Liver (tissue), 9 donors: ENCODE measurements around the gene ADA. TPM values are rescaled to one million over a fixed set of nuclear protein-coding genes. Genes with fewer than 3 reads are reported as not detected.

ENCODE experiments used
- DNase-seq: peaks from one replicate; pipeline ENCODE4 v3.0.0-alpha.2; 2017; ENCODE audit warnings: low spot score
- H3K27ac ChIP-seq, 2 donors: one replicate each; pipeline ENCODE4 v1.7.0; 2013; ENCODE audit warnings: inconsistent platforms in 2 of 2, low read length in 2 of 2, control low read depth in 1 of 2, low read depth in 1 of 2, mild to moderate bottlenecking in 1 of 2
- H3K27me3 ChIP-seq, 4 donors: one replicate each; pipeline versions ENCODE4 v1.6.1 to v1.7.0; 2013; ENCODE audit warnings: low read length in 3 of 4, inconsistent platforms in 1 of 4, mild to moderate bottlenecking in 1 of 4, moderate library complexity in 1 of 4; ENCODE audit not compliant: control insufficient read depth in 4 of 4, insufficient read depth in 4 of 4
- H3K36me3 ChIP-seq, 4 donors: one replicate each; pipeline versions ENCODE4 v1.6.1 to v1.7.0; 2013; ENCODE audit warnings: low read length in 3 of 4, mild to moderate bottlenecking in 3 of 4, low read depth in 1 of 4, moderate library complexity in 1 of 4; ENCODE audit not compliant: control insufficient read depth in 4 of 4, insufficient read depth in 3 of 4
- H3K4me1 ChIP-seq, 4 donors: one replicate each; pipeline versions ENCODE4 v1.6.1 to v1.7.0; 2013; ENCODE audit warnings: low read length in 3 of 4, mild to moderate bottlenecking in 3 of 4, moderate library complexity in 1 of 4; ENCODE audit not compliant: control insufficient read depth in 4 of 4, insufficient read depth in 4 of 4
- H3K4me3 ChIP-seq, 3 donors: one replicate each; pipeline versions ENCODE4 v1.6.1 to v1.7.0; 2013; ENCODE audit warnings: low read length in 3 of 3, control low read depth in 1 of 3, low read depth in 1 of 3, mild to moderate bottlenecking in 1 of 3
- H3K9ac ChIP-seq, 2 donors: one replicate each; pipeline ENCODE4 v1.7.0; 2013; ENCODE audit warnings: low read length in 2 of 2, mild to moderate bottlenecking in 2 of 2, moderate library complexity in 2 of 2, control low read depth in 1 of 2, low read depth in 1 of 2
- H3K9me3 ChIP-seq, 4 donors: one replicate each; pipeline versions ENCODE4 v1.6.1 to v1.7.0; 2013; ENCODE audit warnings: low read length in 3 of 4; ENCODE audit not compliant: control insufficient read depth in 4 of 4
- ATF3 ChIP-seq: IDR thresholded peaks from 2 replicates; pipeline ENCODE4 v1.6.1; 2016; ENCODE audit warnings: antibody characterized with exemption
- EGR1 ChIP-seq, 2 donors: IDR thresholded peaks; 2 replicates each; pipeline ENCODE4 v1.6.1; 2016 to 2018; ENCODE audit warnings: antibody characterized with exemption in 2 of 2, low read depth in 2 of 2
- FOXA1 ChIP-seq: IDR thresholded peaks from 2 replicates; pipeline ENCODE4 v1.6.1; 2016; ENCODE audit warnings: antibody characterized with exemption
- FOXA2 ChIP-seq: IDR thresholded peaks from 2 replicates; pipeline ENCODE4 v1.6.1; 2016; ENCODE audit warnings: antibody characterized with exemption
- GABPA ChIP-seq, 2 donors: IDR thresholded peaks in 1 of 2; conservative IDR thresholded peaks in 1 of 2; 2 replicates each; pipeline ENCODE4 v1.6.1; 2016; ENCODE audit warnings: antibody characterized with exemption in 2 of 2, mild to moderate bottlenecking in 1 of 2, moderate library complexity in 1 of 2
- HNF4A ChIP-seq, 2 donors: conservative IDR thresholded peaks; 2 replicates each; pipeline ENCODE4 v1.6.1; 2016; ENCODE audit warnings: antibody characterized with exemption in 2 of 2, mild to moderate bottlenecking in 2 of 2
- HNF4G ChIP-seq: IDR thresholded peaks from 2 replicates; pipeline ENCODE4 v1.6.1; 2016; ENCODE audit warnings: antibody characterized with exemption
- MAX ChIP-seq: IDR thresholded peaks from 2 replicates; pipeline ENCODE4 v1.6.1; 2016; ENCODE audit warnings: antibody characterized with exemption
- NR2F2 ChIP-seq: IDR thresholded peaks from 2 replicates; pipeline ENCODE4 v1.6.1; 2016; ENCODE audit warnings: antibody characterized with exemption
- RAD21 ChIP-seq, 2 donors: IDR thresholded peaks; 2 replicates each; pipeline ENCODE4 v1.6.1; 2016; ENCODE audit warnings: antibody characterized with exemption in 2 of 2, mild to moderate bottlenecking in 2 of 2
- REST ChIP-seq: IDR thresholded peaks from 2 replicates; pipeline ENCODE4 v1.6.1; 2016; ENCODE audit warnings: antibody characterized with exemption, mild to moderate bottlenecking
- RXRA ChIP-seq, 2 donors: IDR thresholded peaks; 2 replicates each; pipeline ENCODE4 v1.6.1; 2017 to 2018; ENCODE audit warnings: antibody characterized with exemption in 2 of 2, mild to moderate bottlenecking in 1 of 2
- SP1 ChIP-seq: IDR thresholded peaks from 2 replicates; pipeline ENCODE4 v1.6.1; 2018; ENCODE audit warnings: antibody characterized with exemption, mild to moderate bottlenecking
- TAF1 ChIP-seq: conservative IDR thresholded peaks from 2 replicates; pipeline ENCODE4 v1.6.1; 2016; ENCODE audit warnings: antibody characterized with exemption, mild to moderate bottlenecking
- YY1 ChIP-seq: IDR thresholded peaks from 2 replicates; pipeline ENCODE4 v1.6.1; 2016; ENCODE audit warnings: antibody characterized with exemption, mild to moderate bottlenecking
- ZBTB33 ChIP-seq: IDR thresholded peaks from 2 replicates; pipeline ENCODE4 v1.6.1; 2016; ENCODE audit warnings: antibody characterized with exemption
- WGBS: extraction: QIAGEN DNeasy Blood & Tissue Kit; methylation state at CpG from one replicate; pipeline ENCODE4 v1.1.7; 2013; 5-methylcytosine and 5-hydroxymethylcytosine counted together
- polyA plus RNA-seq, 2 donors: library from polyadenylated mRNA; stranded (reverse) in 1 of 2; unstranded in 1 of 2; fragments of 200-250 nt in 1 of 2; fragments of >200 nt in 1 of 2; fragmentation: Nextera tagmentation in 1 of 2; extraction: Ambion mirVana in 1 of 2; gene quantifications; one replicate each; pipeline versions ENCODE4 v1.2.1 to v1.2.3, GENCODE V29; 2013 to 2015
- total RNA-seq, 2 donors: library from RNA; depleted of rRNA; stranded (reverse); fragments of >200 nt; gene quantifications; one replicate each; pipeline ENCODE4 v1.2.3, GENCODE V29; 2014
- TF ChIP-seq, protein P1 (sequence below): fragments of 150-350 bp; IDR thresholded peaks from 2 replicates; pipeline ENCODE4 v1.5.1; 2017; ENCODE audit warnings: improper control_type of control experiment, low read depth, low read length; ENCODE audit not compliant: missing input control
- donor health status: healthy.
- donor health status: healthy.
- donor health status: healthy.
- donor health status: healthy.
- donor health status: healthy.

Gene ADA
- total and polyA plus RNA-seq, 4 donors = 2.9 to 7.7 (median 3.0) TPM

GRCh38 chr20:44626278-44626677, 25.2 kb downstream of the ADA start:
- no peak overlapping the region for H3K27ac ChIP-seq
- H3K36me3 ChIP-seq = no peaks in the 10 kb centered on the region
- no peak for DNase-seq
- no peak overlapping the region for H3K9ac ChIP-seq
- 93% methylated on average over 7 of the region's 7 CpGs for WGBS
- H3K4me1 ChIP-seq = no peaks in the 10 kb centered on the region
- TF ChIP-seq EGR1 (IDR thresholded peaks at IDR 0.05; ENCODE audit: low read depth in 2 of 2) = no peak
- TF ChIP-seq, protein P1, sequence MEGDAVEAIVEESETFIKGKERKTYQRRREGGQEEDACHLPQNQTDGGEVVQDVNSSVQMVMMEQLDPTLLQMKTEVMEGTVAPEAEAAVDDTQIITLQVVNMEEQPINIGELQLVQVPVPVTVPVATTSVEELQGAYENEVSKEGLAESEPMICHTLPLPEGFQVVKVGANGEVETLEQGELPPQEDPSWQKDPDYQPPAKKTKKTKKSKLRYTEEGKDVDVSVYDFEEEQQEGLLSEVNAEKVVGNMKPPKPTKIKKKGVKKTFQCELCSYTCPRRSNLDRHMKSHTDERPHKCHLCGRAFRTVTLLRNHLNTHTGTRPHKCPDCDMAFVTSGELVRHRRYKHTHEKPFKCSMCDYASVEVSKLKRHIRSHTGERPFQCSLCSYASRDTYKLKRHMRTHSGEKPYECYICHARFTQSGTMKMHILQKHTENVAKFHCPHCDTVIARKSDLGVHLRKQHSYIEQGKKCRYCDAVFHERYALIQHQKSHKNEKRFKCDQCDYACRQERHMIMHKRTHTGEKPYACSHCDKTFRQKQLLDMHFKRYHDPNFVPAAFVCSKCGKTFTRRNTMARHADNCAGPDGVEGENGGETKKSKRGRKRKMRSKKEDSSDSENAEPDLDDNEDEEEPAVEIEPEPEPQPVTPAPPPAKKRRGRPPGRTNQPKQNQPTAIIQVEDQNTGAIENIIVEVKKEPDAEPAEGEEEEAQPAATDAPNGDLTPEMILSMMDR = no peak
- TF ChIP-seq HNF4A (conservative IDR thresholded peaks at IDR 0.05) = no peak
- no peak for TF ChIP-seq RAD21 (IDR thresholded peaks at IDR 0.05)
- no peak for TF ChIP-seq MAX
- TF ChIP-seq ATF3 = no peak
- no peak for TF ChIP-seq RXRA (IDR thresholded peaks at IDR 0.05)
- no peak for TF ChIP-seq FOXA1
- no peak for TF ChIP-seq NR2F2
- no peak for TF ChIP-seq REST
- TF ChIP-seq ZBTB33 = no peak
- TF ChIP-seq TAF1 = no peak
- TF ChIP-seq YY1 = no peak
- no peak for TF ChIP-seq HNF4G
- TF ChIP-seq GABPA (IDR thresholded peaks at IDR 0.05 in 1 of 2, conservative IDR thresholded peaks at IDR 0.05 in 1 of 2) = no peak
- TF ChIP-seq SP1 = no peak
- TF ChIP-seq FOXA2 = no peak
- H3K4me3 ChIP-seq = no peak overlapping the region
- peaks cover 0 to 3% (median under 1%) of the 10 kb centered on the region in 4 donors for H3K9me3 ChIP-seq
- H3K27me3 ChIP-seq = no peaks in the 10 kb centered on the region

GRCh38 chr20:44625361-44625760, 26.1 kb downstream of the ADA start:
- Histone ChIP-seq H3K9ac (no peak overlapping the region), H3K27ac (no peak overlapping the region), H3K27me3 (no peaks in the 10 kb centered on the region), H3K4me1 (no peaks in the 10 kb centered on the region), H3K4me3 (no peak overlapping the region), H3K9me3 (peaks cover 0 to 3% (median under 1%) of the 10 kb centered on the region in 4 donors), H3K36me3 (no peaks in the 10 kb centered on the region)
- DNase-seq = no peak
- TF ChIP-seq NR2F2 (no peak), FOXA1 (no peak), EGR1 (IDR thresholded peaks at IDR 0.05; ENCODE audit: low read depth in 2 of 2) (no peak), MAX (no peak), RAD21 (IDR thresholded peaks at IDR 0.05) (no peak), YY1 (no peak), REST (no peak)
- 95% methylated on average over 8 of the region's 8 CpGs for WGBS
